ENCODE measurements around the gene TMEM108. TPM values are rescaled to one million over a fixed set of nuclear protein-coding genes. Genes with fewer than 3 reads are reported as not detected.

The TMEM108 gene
- total and polyA plus RNA-seq, 12 donors = 0.40 to 4.0 (median 1.5) TPM

DNA sequence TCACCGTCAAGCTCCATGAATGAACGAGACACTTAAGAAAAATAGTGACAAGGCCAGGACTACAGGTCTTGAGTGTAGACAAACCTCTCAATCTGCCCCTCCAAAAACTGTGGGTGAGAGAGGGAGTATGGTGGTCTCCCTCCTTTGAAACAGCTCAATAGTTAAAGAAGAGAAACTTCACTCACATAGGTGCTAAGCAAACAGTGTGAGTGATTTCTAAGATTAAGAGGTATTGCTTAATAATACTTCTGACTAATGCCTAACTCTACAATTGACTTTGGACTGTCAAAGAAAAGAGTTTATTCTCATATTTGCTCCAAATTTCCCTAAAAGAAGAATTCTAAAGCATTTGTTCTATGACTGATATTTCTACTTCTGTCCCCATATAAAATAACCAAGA lies 17.0 kb upstream of the TMEM108 start:
- WGBS, 2 donors = 96 to 98% methylated on average over 2 of the region's 2 CpGs
- Histone ChIP-seq H3K4me3 (no peak overlapping the region), H3K27ac (no peak overlapping the region), H3K36me3 (no peaks in the 10 kb centered on the region), H3K27me3 (peaks cover 0 to 16% (median 0%) of the 10 kb centered on the region in 7 donors), H3K9me3 (no peaks in the 10 kb centered on the region), H3K4me1 (no peaks in the 10 kb centered on the region)
- no peak for DNase-seq
- TF ChIP-seq, protein P1, sequence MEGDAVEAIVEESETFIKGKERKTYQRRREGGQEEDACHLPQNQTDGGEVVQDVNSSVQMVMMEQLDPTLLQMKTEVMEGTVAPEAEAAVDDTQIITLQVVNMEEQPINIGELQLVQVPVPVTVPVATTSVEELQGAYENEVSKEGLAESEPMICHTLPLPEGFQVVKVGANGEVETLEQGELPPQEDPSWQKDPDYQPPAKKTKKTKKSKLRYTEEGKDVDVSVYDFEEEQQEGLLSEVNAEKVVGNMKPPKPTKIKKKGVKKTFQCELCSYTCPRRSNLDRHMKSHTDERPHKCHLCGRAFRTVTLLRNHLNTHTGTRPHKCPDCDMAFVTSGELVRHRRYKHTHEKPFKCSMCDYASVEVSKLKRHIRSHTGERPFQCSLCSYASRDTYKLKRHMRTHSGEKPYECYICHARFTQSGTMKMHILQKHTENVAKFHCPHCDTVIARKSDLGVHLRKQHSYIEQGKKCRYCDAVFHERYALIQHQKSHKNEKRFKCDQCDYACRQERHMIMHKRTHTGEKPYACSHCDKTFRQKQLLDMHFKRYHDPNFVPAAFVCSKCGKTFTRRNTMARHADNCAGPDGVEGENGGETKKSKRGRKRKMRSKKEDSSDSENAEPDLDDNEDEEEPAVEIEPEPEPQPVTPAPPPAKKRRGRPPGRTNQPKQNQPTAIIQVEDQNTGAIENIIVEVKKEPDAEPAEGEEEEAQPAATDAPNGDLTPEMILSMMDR (IDR thresholded peaks at IDR 0.05) = no peak
- ATAC-seq = no peak
- intact Hi-C loops (cut with DNase I) = no loop called here

DNA sequence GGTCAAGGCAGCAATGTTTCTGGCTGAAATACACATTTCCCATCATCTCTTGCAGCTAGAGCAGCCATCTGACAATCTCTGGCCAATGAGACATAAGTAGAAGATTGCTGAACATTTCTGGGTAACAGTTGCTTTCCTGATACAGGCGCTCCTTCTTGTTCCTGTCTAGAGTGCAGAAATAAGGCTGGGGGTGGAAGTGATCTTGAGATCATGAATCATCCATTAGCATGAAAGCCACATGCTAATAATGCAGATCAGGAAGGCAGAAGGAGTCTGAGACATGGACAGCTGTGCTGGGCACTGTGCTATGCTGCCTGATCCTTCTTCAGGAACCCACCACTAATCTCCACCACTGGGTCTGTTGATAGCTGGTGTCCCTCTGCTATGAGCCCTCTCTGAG lies 14.8 kb upstream of the TMEM108 start:
- intact Hi-C loops (cut with DNase I) = no loop called here
- Histone ChIP-seq H3K27ac (no peak overlapping the region), H3K4me1 (no peaks in the 10 kb centered on the region), H3K36me3 (no peaks in the 10 kb centered on the region), H3K27me3 (peaks cover 0 to 19% (median 0%) of the 10 kb centered on the region in 7 donors), H3K9me3 (no peaks in the 10 kb centered on the region), H3K4me3 (no peak overlapping the region)
- no peak for ATAC-seq
- 84 to 89% methylated on average over 1 of the region's 1 CpG for WGBS, 2 donors
- DNase-seq = no peak
- TF ChIP-seq, protein P1 (IDR thresholded peaks at IDR 0.05) = no peak

DNA sequence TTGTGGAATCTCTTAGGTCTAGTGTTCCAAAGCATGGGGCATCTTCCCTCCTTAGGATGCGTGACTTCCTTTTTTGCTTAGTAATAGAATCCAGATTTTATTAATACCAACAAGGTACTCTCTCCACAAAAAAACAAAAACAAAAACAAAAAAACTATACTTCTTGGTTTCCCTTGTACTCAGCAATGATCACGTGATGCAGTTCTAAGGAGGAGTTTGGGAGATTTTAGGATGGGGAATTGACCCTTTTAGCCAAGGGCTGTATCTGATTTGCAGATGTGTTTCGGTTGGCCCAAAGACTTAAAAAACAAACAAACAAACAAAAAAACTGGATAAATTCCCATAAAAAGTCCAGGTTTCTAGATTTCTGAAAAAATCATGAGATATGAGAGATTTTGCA lies 12.6 kb upstream of the TMEM108 start:
- H3K36me3 ChIP-seq = no peaks in the 10 kb centered on the region
- H3K4me3 ChIP-seq = no peak overlapping the region
- no peak for ATAC-seq
- peaks cover 0 to 23% (median 0%) of the 10 kb centered on the region in 7 donors for H3K27me3 ChIP-seq
- H3K27ac ChIP-seq = no peak overlapping the region
- no peaks in the 10 kb centered on the region for H3K4me1 ChIP-seq
- TF ChIP-seq, protein P1 (IDR thresholded peaks at IDR 0.05) = no peak
- DNase-seq = no peak
- intact Hi-C loops (cut with DNase I) = no loop called here
- WGBS, 2 donors = 57 to 69% methylated on average over 3 of the region's 3 CpGs
- no peaks in the 10 kb centered on the region for H3K9me3 ChIP-seq

DNA sequence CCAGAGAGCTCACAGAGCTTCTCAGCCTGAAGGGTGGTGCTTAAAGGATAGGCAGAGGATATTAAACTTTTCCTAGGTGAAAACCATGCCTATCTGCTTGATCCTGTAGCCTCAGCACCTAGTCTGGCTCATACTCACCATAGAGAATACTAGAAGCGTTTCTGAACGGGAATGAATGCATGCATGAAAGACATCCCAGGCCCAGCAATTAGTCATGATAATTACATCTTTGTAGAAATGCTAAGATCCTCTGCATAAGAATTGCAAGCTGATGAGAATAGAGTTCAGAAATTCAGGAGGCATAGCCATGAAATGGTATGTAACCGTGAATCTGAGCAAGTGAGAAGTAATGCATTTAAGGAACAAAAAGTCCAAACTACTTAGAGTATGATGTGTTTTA lies 5.9 kb upstream of the TMEM108 start:
- intact Hi-C loops (cut with DNase I) = loop anchor here in 1 of 10 donors (10.0 kb wide), 1 partner anchor 298 kb away; no protein-coding TSS in a partner anchor
- Histone ChIP-seq H3K9me3 (no peaks in the 10 kb centered on the region), H3K27ac (no peak overlapping the region), H3K4me3 (no peak overlapping the region), H3K36me3 (no peaks in the 10 kb centered on the region), H3K27me3 (peaks cover 0 to 68% (median 29%) of the 10 kb centered on the region in 7 donors), H3K4me1 (no peaks in the 10 kb centered on the region)
- 82 to 93% methylated on average over 3 of the region's 3 CpGs for WGBS, 2 donors
- ATAC-seq (no peak), DNase-seq (no peak)
- TF ChIP-seq, protein P1 (IDR thresholded peaks at IDR 0.05) = no peak
